Measurements from ENCODE around the gene DAPP1.

DNA sequence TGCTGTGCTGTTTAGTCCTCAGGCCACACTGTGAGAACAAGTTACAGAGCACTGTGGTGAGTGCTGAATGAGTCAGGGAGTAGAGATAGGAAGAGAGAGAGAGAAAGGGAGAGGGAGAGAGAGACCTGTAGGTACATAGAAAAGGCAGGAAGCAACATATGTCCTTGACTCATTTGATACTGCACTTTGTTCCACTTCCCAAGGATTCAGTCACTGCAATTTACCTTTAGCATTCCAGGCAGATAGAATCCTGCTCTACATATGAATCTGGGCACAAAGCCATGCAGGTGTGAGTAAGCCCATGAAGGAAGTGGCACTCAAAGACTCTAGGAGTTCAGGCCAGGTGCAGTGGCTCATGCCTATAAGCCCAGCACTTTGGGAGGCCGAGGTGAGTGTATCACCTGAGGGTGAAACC, 1.0 kb upstream of the DAPP1 start:
- peak in 2 of 3 donors; percentile 73 to 85 for TF ChIP-seq POLR2AphosphoS5 (IDR thresholded peaks at IDR 0.05)
- TF ChIP-seq CTCF (IDR thresholded peaks at IDR 0.05), result no peak
- no peak for TF ChIP-seq EP300 (IDR thresholded peaks at IDR 0.05)
